AG09309 (cell line): Measurements from ENCODE around the gene KHDC4.

Experiments used
- DNase-seq: peaks from one replicate; pipeline ENCODE4 v3.0.0-alpha.2; 2010; ENCODE audit warnings: low read depth
- H3K4me3 ChIP-seq: 2 replicates; pipeline ENCODE4 v1.5.1; 2011; ENCODE audit warnings: mild to moderate bottlenecking, low read depth, low read length, moderate library complexity; ENCODE audit not compliant: control insufficient read depth
- CTCF ChIP-seq: IDR thresholded peaks from 2 replicates; pipeline ENCODE4 v1.5.1; 2011; ENCODE audit warnings: mild to moderate bottlenecking, low read depth, low read length, inconsistent platforms; ENCODE audit not compliant: insufficient read depth, control insufficient read depth; ENCODE audit errors: missing control alignments

The KHDC4 gene

GRCh38 chr1:155873860-155874259 is 60.4 kb downstream of the KHDC4 start:
- H3K4me3 ChIP-seq: no peak overlapping the region
- no peak for TF ChIP-seq CTCF
- DNase-seq: peak; percentile 38

GRCh38 chr1:155872527-155872926 is 61.7 kb downstream of the KHDC4 start:
- no peak for DNase-seq
- H3K4me3 ChIP-seq: no peak overlapping the region
- TF ChIP-seq CTCF: no peak

GRCh38 chr1:155871390-155871789 is 62.8 kb downstream of the KHDC4 start:
- DNase-seq: no peak
- no peak for TF ChIP-seq CTCF
- H3K4me3 ChIP-seq: no peak overlapping the region

GRCh38 chr1:155867766-155868165 is 66.4 kb downstream of the KHDC4 start:
- DNase-seq: no peak
- H3K4me3 ChIP-seq: no peak overlapping the region
- no peak for TF ChIP-seq CTCF

GRCh38 chr1:155864393-155864792 is 69.8 kb downstream of the KHDC4 start:
- DNase-seq: no peak
- TF ChIP-seq CTCF: no peak
- no peak overlapping the region for H3K4me3 ChIP-seq
